Endothelial cell of umbilical vein (primary cell): ENCODE measurements around the gene NLRP9. TPM values are rescaled to one million over a fixed set of nuclear protein-coding genes. Genes with fewer than 3 reads are reported as not detected.

Experiments
- BruUV-seq: library from RNA; stranded (reverse); fragments of 400-500 nt; replicated peaks from 2 replicates; lab custom pipeline; 2021; lab: Mats Ljungman, UMichigan
- CTCF ChIA-PET: fragments of 300-600, 350-600 bp; sonication (Branson Sonifier 250); formaldehyde crosslinking; loops from one replicate; lab custom pipeline; 2021; ENCODE audit warnings: antibody characterized with exemption, inconsistent platforms; lab: Charles Lee
- POLR2A ChIA-PET: fragments of 300-600, 350-600 bp; sonication (Branson Sonifier 250); formaldehyde crosslinking; loops from one replicate; lab custom pipeline; 2021; ENCODE audit warnings: antibody characterized with exemption, inconsistent platforms; lab: Charles Lee
- DNase-seq: peaks from one replicate; pipeline ENCODE4 v3.0.0-alpha.2; 2011; ENCODE audit warnings: low read depth, low spot score
- FAIRE-seq: peaks from 2 replicates; lab custom pipeline; 2011; peaks lifted over from hg19 to GRCh38; lab: Jason Lieb, UNC
- H2AFZ ChIP-seq: 2 replicates; pipeline ENCODE4 v1.6.0; 2012; ENCODE audit warnings: low read depth, low read length, control low read depth, inconsistent platforms
- H3K27ac ChIP-seq: 2 replicates; pipeline ENCODE4 v1.5.1; 2011; ENCODE audit warnings: low read depth, mild to moderate bottlenecking, control low read depth, low read length, moderate library complexity; ENCODE audit not compliant: insufficient read depth
- H3K27me3 ChIP-seq, 2 experiments: 2 replicates each; pipeline versions ENCODE4 v1.6.0 to v1.6.1; 2011; ENCODE audit warnings: low read length in 2 of 2, mixed read lengths in 1 of 2; ENCODE audit not compliant: control insufficient read depth in 2 of 2, insufficient read depth in 2 of 2
- H3K36me3 ChIP-seq, 2 experiments: 2 replicates in 1 of 2; 3 replicates in 1 of 2; pipeline ENCODE4 v1.5.1; 2011; ENCODE audit warnings: low read length in 2 of 2, mild to moderate bottlenecking in 1 of 2, moderate library complexity in 1 of 2; ENCODE audit not compliant: control insufficient read depth in 2 of 2, insufficient read depth in 2 of 2; ENCODE audit errors: extremely low read depth in 1 of 2
- H3K4me1 ChIP-seq: 3 replicates; pipeline ENCODE4 v1.5.1; 2011; ENCODE audit warnings: mild to moderate bottlenecking, low read length; ENCODE audit not compliant: control insufficient read depth, insufficient read depth; ENCODE audit errors: extremely low read depth
- H3K4me2 ChIP-seq: 2 replicates; pipeline ENCODE4 v1.6.1; 2011; ENCODE audit warnings: low read length, control low read depth, mixed read lengths; ENCODE audit not compliant: insufficient read depth
- H3K4me3 ChIP-seq, 3 experiments: fragments of 200-600 bp in 1 of 3; sonication (generic), shearing (Covaris generic) in 1 of 3; replicated peaks in 1 of 3; 2 replicates each; pipeline ENCODE4 v1.5.1; 2011 to 2016; ENCODE audit warnings: control low read depth in 3 of 3, low read length in 3 of 3, mild to moderate bottlenecking in 2 of 3, inconsistent platforms in 1 of 3, low read depth in 1 of 3, moderate library complexity in 1 of 3; ENCODE audit not compliant: insufficient read depth in 1 of 3
- H3K79me2 ChIP-seq: 2 replicates; pipeline ENCODE4 v1.6.0; 2012; ENCODE audit warnings: low read length, inconsistent platforms; ENCODE audit not compliant: control insufficient read depth, insufficient read depth
- H3K9ac ChIP-seq: replicated peaks from 2 replicates; pipeline ENCODE3; 2011; ENCODE audit warnings: low read length, control low read depth; ENCODE audit not compliant: insufficient read depth; ENCODE audit errors: extremely low read depth
- H3K9me1 ChIP-seq: replicated peaks from 3 replicates; pipeline ENCODE4 v1.6.0; 2011; ENCODE audit warnings: mild to moderate bottlenecking, low read length; ENCODE audit not compliant: control insufficient read depth, insufficient read depth; ENCODE audit errors: extremely low read depth
- H3K9me3 ChIP-seq: replicated peaks from 2 replicates; pipeline ENCODE4 v1.5.1; 2012; ENCODE audit warnings: low read length, inconsistent platforms; ENCODE audit not compliant: control insufficient read depth, insufficient read depth
- H4K20me1 ChIP-seq: replicated peaks from 2 replicates; pipeline ENCODE3; 2011; ENCODE audit warnings: mild to moderate bottlenecking, low read length; ENCODE audit not compliant: control insufficient read depth, insufficient read depth; ENCODE audit errors: extremely low read depth
- CTCF ChIP-seq, 2 donors: IDR thresholded peaks; 1 replicate in 1 of 2; 2 replicates in 1 of 2; pipeline ENCODE4 v1.5.1; 2011; ENCODE audit warnings: low read length in 2 of 2, mild to moderate bottlenecking in 2 of 2, moderate library complexity in 2 of 2, control low read depth in 1 of 2, inconsistent platforms in 1 of 2, low read depth in 1 of 2; ENCODE audit not compliant: insufficient read depth in 1 of 2; ENCODE audit errors: extremely low read depth in 1 of 2
- EZH2 ChIP-seq: IDR thresholded peaks from 2 replicates; pipeline ENCODE4 v1.6.1; 2012; ENCODE audit warnings: borderline replicate concordance, low read depth, mild to moderate bottlenecking, moderate library complexity, low read length, inconsistent platforms; ENCODE audit not compliant: severe bottlenecking
- FOS ChIP-seq: IDR thresholded peaks from 2 replicates; pipeline ENCODE4 v1.6.1; 2011; ENCODE audit warnings: mild to moderate bottlenecking, low read length, moderate library complexity, borderline replicate concordance; ENCODE audit not compliant: insufficient read depth
- GATA2 ChIP-seq: IDR thresholded peaks from 2 replicates; pipeline ENCODE4 v1.7.0; 2011; ENCODE audit warnings: low read depth, mild to moderate bottlenecking, moderate library complexity, mixed read lengths, low read length; ENCODE audit not compliant: insufficient read length, insufficient read depth
- JUN ChIP-seq: IDR thresholded peaks from 2 replicates; pipeline ENCODE4 v1.6.1; 2011; ENCODE audit warnings: borderline replicate concordance, low read depth; ENCODE audit not compliant: insufficient read length, insufficient read depth
- MYC ChIP-seq: IDR thresholded peaks from one replicate; pipeline ENCODE4 v1.6.1; 2011; ENCODE audit warnings: mild to moderate bottlenecking, low read depth, low read length
- POLR2A ChIP-seq: IDR thresholded peaks from 2 replicates; pipeline ENCODE4 v1.6.1; 2012; ENCODE audit warnings: low read depth, mild to moderate bottlenecking, control low read depth, low read length
- POLR2AphosphoS5 ChIP-seq: IDR thresholded peaks from 2 replicates; pipeline ENCODE4 v1.6.1; 2012; ENCODE audit warnings: low read depth, mild to moderate bottlenecking, control low read depth, low read length, moderate library complexity; ENCODE audit not compliant: insufficient read depth
- dilution Hi-C: fragments of 300-500 bp; cut with MboI; formaldehyde crosslinking; loops from one replicate; pipeline ENCODE4 v1.15.0; 2019; ENCODE audit warnings: low sequenced_read_pairs; ENCODE audit not compliant: extremely low pct_ligation_motif_present
- intact Hi-C: fragments of 100-400 bp; cut with micrococcal nuclease; formaldehyde crosslinking; loops from one replicate; pipeline ENCODE4 v1.10.0; 2022
- polyA plus RNA-seq, 4 experiments: library from polyadenylated mRNA; depleted of rRNA in 3 of 4; stranded (reverse) in 3 of 4; unstranded in 1 of 4; fragments of >200 nt; gene quantifications; 2 replicates each; pipeline versions ENCODE4 v1.2.1 to v1.2.3, GENCODE V29; 2011 to 2012; ENCODE audit warnings: missing spikeins in 1 of 4
- total RNA-seq: library from RNA; stranded (reverse); gene quantifications from 2 replicates; pipeline ENCODE4 v1.2.3, GENCODE V29; 2021
- TF ChIP-seq, protein P1 (sequence below): IDR thresholded peaks from 2 replicates; pipeline ENCODE4 v1.6.1; 2011; ENCODE audit not compliant: insufficient read depth, insufficient read length

The NLRP9 gene
- total and polyA plus RNA-seq, 2 donors (not counting 3 experiments of a cell fraction or from before 2014, with no cell fraction given): not detected

DNA sequence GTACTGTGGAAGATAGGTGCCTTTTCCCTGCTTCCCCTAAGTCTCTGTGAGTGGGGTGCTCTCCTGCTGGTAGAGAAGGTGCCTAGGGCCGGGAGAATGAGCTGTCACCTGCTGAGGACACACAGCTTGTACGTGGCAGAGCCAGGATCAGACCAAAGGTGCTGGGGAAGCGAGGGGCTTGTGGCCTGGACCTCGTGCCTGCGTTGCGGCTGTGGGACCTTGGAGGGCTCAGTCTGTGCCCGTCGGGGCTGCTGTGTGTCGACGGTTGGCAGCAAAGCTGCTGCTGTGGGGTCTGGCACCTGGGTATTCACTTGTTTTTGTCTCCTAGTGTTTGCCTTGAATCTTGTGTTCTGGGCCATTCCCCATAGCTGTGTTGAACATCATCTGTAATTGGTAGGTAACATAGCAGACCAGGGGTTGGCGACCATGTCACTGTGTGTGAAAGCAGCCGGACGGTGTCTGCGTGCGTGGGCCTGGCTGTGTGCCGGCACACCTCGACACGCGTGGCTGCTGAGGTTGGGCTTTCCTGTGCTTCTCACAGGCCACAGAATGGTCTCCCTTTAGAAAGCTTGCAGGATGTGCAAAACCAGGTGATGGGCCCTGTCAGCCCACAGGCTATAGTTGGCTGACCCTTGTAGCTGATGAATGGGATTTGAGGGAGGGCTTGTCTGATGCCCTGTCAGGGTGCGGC is 74.2 kb downstream of the NLRP9 start:
- Histone ChIP-seq H3K4me1 (no peaks in the 10 kb centered on the region), H4K20me1 (no peaks in the 10 kb centered on the region)
- DNase-seq: no peak

More for the DNA sequence above, 74.2 kb downstream of the NLRP9 start:
- Histone ChIP-seq H3K36me3 (peaks cover 16 to 80% of the 10 kb centered on the region in 2 experiments), H3K9me1 (no peaks in the 10 kb centered on the region), H3K4me2 (no peak overlapping the region), H3K27ac (no peak overlapping the region), H3K9me3 (no peaks in the 10 kb centered on the region), H3K4me3 (no peak overlapping the region), H3K27me3 (no peaks in the 10 kb centered on the region), H2AFZ (no peak overlapping the region), H3K9ac (no peak overlapping the region), H3K79me2 (peaks cover 92% of the 10 kb centered on the region)
- BruUV-seq: no TSS peak
- intact Hi-C loops: no loop called here
- no peak for FAIRE-seq
- dilution Hi-C loops: no loop called here
- TF ChIP-seq MYC: no peak
- TF ChIP-seq, protein P1, sequence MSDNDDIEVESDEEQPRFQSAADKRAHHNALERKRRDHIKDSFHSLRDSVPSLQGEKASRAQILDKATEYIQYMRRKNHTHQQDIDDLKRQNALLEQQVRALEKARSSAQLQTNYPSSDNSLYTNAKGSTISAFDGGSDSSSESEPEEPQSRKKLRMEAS: no peak
- TF ChIP-seq EZH2: no peak
- TF ChIP-seq POLR2AphosphoS5: no peak
- TF ChIP-seq FOS: no peak
- no peak for TF ChIP-seq CTCF (IDR thresholded peaks at IDR 0.05; ENCODE audit: extremely low read depth in 1 of 2, insufficient read depth in 1 of 2, low read depth in 1 of 2, low read length in 2 of 2)
- no peak for TF ChIP-seq JUN
- TF ChIP-seq POLR2A: no peak
- no peak for TF ChIP-seq GATA2
- CTCF ChIA-PET: no interaction called here
- POLR2A ChIA-PET: interaction anchor here (0.7 kb wide), 1 partner anchor 9 kb away, joined by 3 read pairs; no protein-coding TSS in a partner anchor
